M059J (cell line): ENCODE results near the gene TEX35. TPM values are rescaled to one million over a fixed set of nuclear protein-coding genes. Genes with fewer than 3 reads are reported as not detected.

Source experiments
- DNase-seq: peaks from one replicate; pipeline ENCODE4 v3.0.0-alpha.2; 2012; ENCODE audit warnings: low read depth
- total RNA-seq: library from RNA; depleted of rRNA; stranded (reverse); fragments of >200 nt; shearing (Covaris generic); gene quantifications from 2 replicates; pipeline ENCODE4 v1.2.3, GENCODE V29; 2014

TEX35 gene
- total RNA-seq, 1 experiment from 2014 or later: not detected

- no peak for DNase-seq
Observed at GRCh38 chr1:178518894-178519293, 6.0 kb downstream of the TEX35 start.

GRCh38 chr1:178520803-178521202 lies 7.9 kb downstream of the TEX35 start:
- no peak for DNase-seq

GRCh38 chr1:178521241-178521640 lies 8.3 kb downstream of the TEX35 start:
- DNase-seq: no peak

GRCh38 chr1:178527117-178527516 lies 14.2 kb downstream of the TEX35 start:
- no peak for DNase-seq

- DNase-seq: no peak
Observed at GRCh38 chr1:178528228-178528952, 15.5 kb downstream of the TEX35 start.

- DNase-seq: no peak
Observed at GRCh38 chr1:178528953-178529335, 16.0 kb downstream of the TEX35 start.

GRCh38 chr1:178529364-178530036 lies 16.6 kb downstream of the TEX35 start:
- no peak for DNase-seq

- DNase-seq: peak; percentile 97
Observed at GRCh38 chr1:178530037-178530402, 17.1 kb downstream of the TEX35 start.

- DNase-seq: peak; percentile 52
Observed at GRCh38 chr1:178530502-178530901, 17.6 kb downstream of the TEX35 start.

GRCh38 chr1:178531887-178532286 lies 19.0 kb downstream of the TEX35 start:
- peak; percentile 7 for DNase-seq

GRCh38 chr1:178532392-178532791 lies 19.5 kb downstream of the TEX35 start:
- DNase-seq: peak; percentile 72

GRCh38 chr1:178533121-178533946 lies 20.4 kb downstream of the TEX35 start:
- no peak for DNase-seq

GRCh38 chr1:178534137-178534868 lies 21.4 kb downstream of the TEX35 start:
- DNase-seq: no peak

GRCh38 chr1:178536329-178536728 lies 23.4 kb downstream of the TEX35 start:
- no peak for DNase-seq

- peak; percentile 96 for DNase-seq
Observed at GRCh38 chr1:178536844-178537371, 24.0 kb downstream of the TEX35 start.

- no peak for DNase-seq
Observed at GRCh38 chr1:178537382-178538090, 24.6 kb downstream of the TEX35 start.

GRCh38 chr1:178538192-178538916 lies 25.4 kb downstream of the TEX35 start:
- DNase-seq: peak; percentile 71

- DNase-seq: no peak
Observed at GRCh38 chr1:178539291-178539690, 26.4 kb downstream of the TEX35 start.

- no peak for DNase-seq
Observed at GRCh38 chr1:178540204-178540603, 27.3 kb downstream of the TEX35 start.

GRCh38 chr1:178540646-178541045 lies 27.7 kb downstream of the TEX35 start:
- DNase-seq: peak; percentile 80
